GM20000 (cell line): ENCODE data around the gene KCNIP2.
A peak's percentile ranks its signal among the peaks of the same experiment; 100 is the strongest.

Source experiments
- DNase-seq: peaks from one replicate; pipeline ENCODE4 v3.0.0; 2012; ENCODE audit warnings: low spot score
- CTCF ChIP-seq: IDR thresholded peaks from 2 replicates; pipeline ENCODE4 v1.5.1; 2012; ENCODE audit warnings: mild to moderate bottlenecking, control low read depth; ENCODE audit errors: extremely low read depth, missing control alignments

The KCNIP2 gene

GRCh38 chr10:101780818-101781654, 62.6 kb downstream of the KCNIP2 start:
- TF ChIP-seq CTCF = peak; percentile 71
- DNase-seq = peak; percentile 87

DNA sequence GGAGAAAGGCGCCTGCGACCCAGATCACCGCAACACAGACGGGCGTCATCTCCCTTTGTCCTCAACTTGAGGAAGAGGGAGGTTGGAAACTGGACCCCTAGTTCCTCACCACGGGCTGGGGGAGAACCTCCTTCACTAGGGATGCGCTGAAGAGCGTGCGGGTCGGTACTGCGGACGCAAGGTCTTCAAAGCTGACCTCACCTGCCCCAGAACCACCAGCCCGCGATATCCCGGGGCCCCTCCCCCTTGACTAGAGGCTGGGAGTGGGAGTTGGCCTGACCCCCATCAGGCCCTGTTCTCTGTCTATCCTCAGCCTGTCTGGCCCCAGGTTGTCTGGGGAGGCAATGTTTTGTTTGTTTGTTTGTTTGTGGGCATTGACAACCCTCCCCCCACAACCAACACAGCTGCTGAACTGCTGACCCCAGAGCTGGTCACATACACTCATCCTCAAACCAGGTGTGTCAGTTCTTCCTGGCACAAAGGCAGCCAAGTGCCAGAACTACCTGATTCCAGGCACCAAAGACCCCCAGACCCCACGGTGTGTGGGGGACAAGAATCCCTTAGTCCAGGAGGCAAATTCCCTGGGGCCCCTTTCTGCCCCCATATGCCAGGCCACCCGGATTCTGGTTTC, 63.3 kb downstream of the KCNIP2 start:
- no peak for TF ChIP-seq CTCF
- no peak for DNase-seq

DNA sequence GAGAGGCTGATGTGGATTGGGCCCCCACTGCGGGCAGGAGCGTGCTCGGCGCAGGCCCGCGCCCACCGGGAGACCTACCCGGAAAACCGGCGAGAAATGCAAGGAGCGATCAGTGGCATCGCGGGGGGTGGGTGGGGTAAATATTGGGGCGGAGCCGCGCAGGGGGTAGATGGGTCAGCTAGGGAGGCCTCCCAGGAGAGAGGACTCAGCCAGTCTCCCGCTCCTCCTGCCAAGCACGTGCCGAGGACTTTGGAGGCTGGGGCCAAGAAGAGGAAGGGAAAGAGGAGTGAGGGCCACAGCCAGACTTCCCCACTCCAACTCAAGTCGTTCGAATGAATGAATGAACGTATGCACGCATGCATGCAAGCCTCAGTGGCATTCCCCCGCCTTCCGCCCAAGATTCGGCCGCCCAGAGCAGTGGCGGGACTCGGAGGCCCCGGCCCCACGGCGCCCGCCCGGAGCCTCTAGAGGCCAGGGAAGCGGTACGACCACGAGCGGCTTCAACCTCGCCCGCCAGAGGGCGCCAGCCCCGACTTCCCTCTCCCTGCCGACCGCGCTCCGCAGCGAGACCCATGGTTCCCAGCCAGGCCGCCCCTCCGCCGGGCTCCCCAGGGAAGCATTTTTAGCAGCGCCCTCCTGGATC, 63.9 kb downstream of the KCNIP2 start:
- peak; percentile 86 for TF ChIP-seq CTCF
- peak; percentile 91 for DNase-seq

- peak; percentile 80 for DNase-seq
- no peak for TF ChIP-seq CTCF
Measured at GRCh38 chr10:101778781-101779543, 64.6 kb downstream of the KCNIP2 start.

DNA sequence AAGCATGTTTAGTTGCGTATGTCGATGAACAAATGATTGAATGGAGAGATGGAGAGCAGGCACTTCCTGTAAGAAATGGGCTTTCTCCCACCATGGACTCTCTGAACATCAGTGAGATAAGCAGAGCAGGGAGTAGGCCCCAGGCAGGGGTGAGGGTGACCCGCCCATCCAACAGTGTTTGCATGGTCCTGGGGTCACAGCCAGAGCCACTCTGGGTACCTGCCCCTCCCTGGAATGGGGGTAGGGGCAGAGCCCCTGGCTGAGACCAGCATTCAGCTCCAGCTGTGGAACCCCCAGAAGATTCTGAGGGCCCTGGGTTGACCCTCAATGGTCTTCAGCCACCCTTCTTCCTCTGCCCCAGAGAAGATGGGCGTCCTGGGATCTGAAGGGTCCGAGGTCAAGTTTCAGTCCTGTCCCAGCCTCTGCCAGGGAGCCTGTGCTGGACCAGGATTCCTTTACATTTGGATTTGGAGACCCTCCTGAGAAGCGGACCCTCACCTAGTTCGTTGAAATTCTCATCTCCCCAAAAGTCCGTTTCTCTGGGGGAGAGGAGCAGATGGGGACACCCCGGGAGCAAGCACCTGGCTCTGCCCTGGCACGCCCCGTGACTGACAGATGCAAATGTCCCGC, 65.3 kb downstream of the KCNIP2 start:
- TF ChIP-seq CTCF = no peak

DNA sequence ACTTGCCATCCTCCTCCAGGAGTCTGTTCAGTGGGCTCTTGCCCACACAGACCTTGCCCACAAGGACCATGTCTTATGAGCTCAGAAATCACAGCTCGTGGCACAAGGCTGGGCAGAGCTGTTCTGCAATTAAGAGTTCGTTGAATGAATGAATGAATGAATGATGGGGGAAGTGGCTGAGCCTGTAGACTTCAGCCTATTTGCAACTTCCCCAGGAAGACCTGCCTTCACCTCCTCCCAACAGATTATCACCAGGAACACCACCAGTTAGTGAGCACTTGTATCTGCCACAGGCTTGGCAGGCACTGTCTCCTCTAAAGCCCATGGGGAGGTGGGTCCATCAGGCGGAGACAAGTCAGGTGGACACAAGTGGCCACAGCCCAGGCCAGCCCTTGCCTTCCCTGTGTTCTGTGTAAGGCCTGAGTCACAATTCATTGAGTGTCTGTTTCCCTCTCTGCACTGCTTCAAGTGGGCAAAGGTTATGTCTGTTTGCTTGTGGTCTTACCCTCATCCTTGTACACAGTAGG, 65.9 kb downstream of the KCNIP2 start:
- DNase-seq = no peak
- TF ChIP-seq CTCF = no peak

More for the DNA sequence above, 65.3 kb downstream of the KCNIP2 start:
- no peak for DNase-seq
